GM12878 (cell line): ENCODE results near the gene HMGB2. TPM values are rescaled to one million over a fixed set of nuclear protein-coding genes. Genes with fewer than 3 reads are reported as not detected.

ENCODE experiments used
- ATAC-seq: fragments of 200-7000 bp; cut with Tn5 transposase; 3 replicates; pipeline ENCODE4 v1.9.1; 2020; ENCODE audit warnings: mild to moderate bottlenecking, moderate library complexity
- BruUV-seq: library from RNA; stranded (reverse); fragments of 400-500 nt; replicated peaks from 2 replicates; lab custom pipeline; 2021; lab: Mats Ljungman, UMichigan
- CTCF ChIA-PET: fragments of 300-600 bp; sonication (Branson Sonifier 250); formaldehyde crosslinking; extraction: SDS; loops from one replicate; lab custom pipeline; 2021; ENCODE audit warnings: inconsistent platforms; lab: Yijun Ruan, JAX
- POLR2A ChIA-PET: fragments of 350-600 bp; formaldehyde crosslinking; extraction: SDS; loops from one replicate; lab custom pipeline; 2021; ENCODE audit warnings: inconsistent platforms; lab: Charles Lee
- RAD21 ChIA-PET: fragments of 300-600 bp; sonication (Branson Sonifier 250); formaldehyde crosslinking; loops from one replicate; lab custom pipeline; 2023; ENCODE audit warnings: antibody characterized with exemption; ENCODE audit not compliant: unreplicated experiment; lab: Charles Lee
- SMC1A ChIA-PET: fragments of 300-600 bp; sonication (Branson Sonifier 250); formaldehyde crosslinking; loops from one replicate; lab custom pipeline; 2023; ENCODE audit not compliant: unreplicated experiment, uncharacterized antibody; lab: Charles Lee
- DNase-seq: peaks from one replicate; pipeline ENCODE4 v3.0.0-alpha.2; 2011; ENCODE audit warnings: low read depth, low spot score
- FAIRE-seq: peaks from 3 replicates; lab custom pipeline; 2011; peaks lifted over from hg19 to GRCh38; lab: Jason Lieb, UNC
- H2AFZ ChIP-seq: 2 replicates; pipeline ENCODE4 v1.6.0; 2011; ENCODE audit warnings: low read depth, low read length, control low read depth; ENCODE audit not compliant: control insufficient read depth
- H3K27ac ChIP-seq: 2 replicates; pipeline ENCODE4 v1.5.1; 2011; ENCODE audit warnings: control low read depth; ENCODE audit not compliant: control insufficient read depth, insufficient read depth
- H3K27me3 ChIP-seq, 2 experiments: replicated peaks in 1 of 2; 2 replicates each; pipeline versions ENCODE4 v1.6.0 to v1.6.1; 2011; ENCODE audit warnings: low read length in 1 of 2; ENCODE audit not compliant: control insufficient read depth in 2 of 2, insufficient read depth in 2 of 2
- H3K36me3 ChIP-seq, 2 experiments: 2 replicates each; pipeline ENCODE4 v1.5.1; 2011; ENCODE audit warnings: low read length in 1 of 2; ENCODE audit not compliant: control insufficient read depth in 2 of 2, insufficient read depth in 2 of 2
- H3K4me1 ChIP-seq: 2 replicates; pipeline ENCODE4 v1.6.1; 2011; ENCODE audit warnings: mild to moderate bottlenecking, low read length, moderate library complexity, mixed read lengths; ENCODE audit not compliant: control insufficient read depth, insufficient read depth
- H3K4me2 ChIP-seq: 2 replicates; pipeline ENCODE4 v1.6.0; 2011; ENCODE audit warnings: control low read depth; ENCODE audit not compliant: control insufficient read depth, insufficient read depth
- H3K4me3 ChIP-seq: fragments of 200-600 bp; sonication (generic); 2 replicates; pipeline ENCODE4 v1.5.1; 2016
- H3K79me2 ChIP-seq: 2 replicates; pipeline ENCODE4 v1.6.0; 2011; ENCODE audit warnings: low read length; ENCODE audit not compliant: control insufficient read depth, insufficient read depth
- H3K9ac ChIP-seq: 2 replicates; pipeline ENCODE4 v1.8.0; 2011; ENCODE audit warnings: low read length, control low read depth, mixed read lengths; ENCODE audit not compliant: control insufficient read depth, insufficient read depth
- H3K9me3 ChIP-seq: replicated peaks from 3 replicates; pipeline ENCODE4 v1.5.1; 2011; ENCODE audit warnings: mild to moderate bottlenecking, low read length; ENCODE audit not compliant: control insufficient read depth, insufficient read depth
- H4K20me1 ChIP-seq: 2 replicates; pipeline ENCODE4 v1.6.0; 2011; ENCODE audit not compliant: control insufficient read depth, insufficient read depth
- BHLHE40 ChIP-seq, 2 experiments: fragments of 450-650 bp in 1 of 2; IDR thresholded peaks; 2 replicates each; pipeline ENCODE4 v1.6.1; 2011 to 2017; ENCODE audit warnings: low read depth in 2 of 2, borderline replicate concordance in 1 of 2, improper control_type of control experiment in 1 of 2, low read length in 1 of 2, mild to moderate bottlenecking in 1 of 2
- CHD4 ChIP-seq: fragments of 200-600 bp; sonication (generic); IDR thresholded peaks from 2 replicates; pipeline ENCODE4 v1.6.1; 2016; ENCODE audit warnings: mild to moderate bottlenecking
- DPF2 ChIP-seq: fragments of 450-650 bp; IDR thresholded peaks from 2 replicates; pipeline ENCODE4 v1.6.1; 2017; ENCODE audit warnings: mild to moderate bottlenecking
- HDGF ChIP-seq: fragments of 450-650 bp; IDR thresholded peaks from 2 replicates; pipeline ENCODE4 v1.6.1; 2016; ENCODE audit warnings: antibody characterized with exemption
- KAT2A ChIP-seq: conservative IDR thresholded peaks from 2 replicates; pipeline ENCODE4 v1.6.1; 2011; ENCODE audit warnings: low read depth, low read length; ENCODE audit not compliant: control insufficient read depth
- MEF2B ChIP-seq: fragments of 450-650 bp; IDR thresholded peaks from 2 replicates; pipeline ENCODE4 v1.6.1; 2018; ENCODE audit warnings: mild to moderate bottlenecking, moderate library complexity; ENCODE audit not compliant: partially characterized antibody, poor library complexity, severe bottlenecking
- NBN ChIP-seq: fragments of 450-650 bp; IDR thresholded peaks from 2 replicates; pipeline ENCODE4 v1.6.1; 2016
- NFYB ChIP-seq: IDR thresholded peaks from 2 replicates; pipeline ENCODE4 v1.6.1; 2011; ENCODE audit warnings: low read depth, mild to moderate bottlenecking, low read length, improper control_type of control experiment, moderate library complexity; ENCODE audit not compliant: insufficient read depth
- POLR2AphosphoS5 ChIP-seq: IDR thresholded peaks from 2 replicates; pipeline ENCODE4 v1.6.1; 2011; ENCODE audit warnings: mild to moderate bottlenecking, low read length, inconsistent platforms
- POU2F2 ChIP-seq: IDR thresholded peaks from 3 replicates; pipeline ENCODE4 v1.6.1; 2011; ENCODE audit warnings: low read depth, mild to moderate bottlenecking, low read length, borderline replicate concordance
- SMC3 ChIP-seq: IDR thresholded peaks from 2 replicates; pipeline ENCODE4 v1.6.1; 2011; ENCODE audit warnings: low read length, improper control_type of control experiment, borderline replicate concordance
- SUPT20H ChIP-seq: IDR thresholded peaks from 2 replicates; pipeline ENCODE4 v1.6.1; 2011; ENCODE audit warnings: low read depth, mild to moderate bottlenecking, low read length, moderate library complexity, borderline replicate concordance; ENCODE audit not compliant: control insufficient read depth
- USF1 ChIP-seq: IDR thresholded peaks from 2 replicates; pipeline ENCODE4 v1.6.1; 2011; ENCODE audit warnings: borderline replicate concordance, low read depth, mild to moderate bottlenecking, moderate library complexity, mixed read lengths, low read length; ENCODE audit not compliant: insufficient read depth; ENCODE audit errors: extremely low read length
- YY1 ChIP-seq: IDR thresholded peaks from 2 replicates; pipeline ENCODE4 v1.6.1; 2011; ENCODE audit warnings: low read depth, mild to moderate bottlenecking, low read length
- ZSCAN29 ChIP-seq: fragments of 450-650 bp; IDR thresholded peaks from 2 replicates; pipeline ENCODE4 v1.6.1; 2017; ENCODE audit warnings: mild to moderate bottlenecking, moderate library complexity
- WGBS: methylation state at CpG from one replicate; pipeline ENCODE4 v1.1.6; 2016; ENCODE audit warnings: low lambda C conversion rate; ENCODE audit not compliant: insufficient replicate concordance, insufficient coverage; ENCODE audit errors: missing lambda C conversion rate; 5-methylcytosine and 5-hydroxymethylcytosine counted together
- in situ Hi-C: fragments of 300-500 bp; cut with MboI; formaldehyde crosslinking; loops from 9 replicates; pipeline ENCODE4 v1.14.3; 2018; ENCODE audit warnings: mixed read lengths
- intact Hi-C: fragments of 100-400 bp; cut with micrococcal nuclease; formaldehyde crosslinking; loops from one replicate; pipeline ENCODE4 v1.14.2; 2022; ENCODE audit not compliant: unreplicated experiment
- polyA plus RNA-seq, 11 experiments: library from polyadenylated mRNA; depleted of rRNA in 4 of 11; unstranded in 6 of 11; stranded (reverse) in 5 of 11; fragments of >200 nt; fragmentation: Nextera tagmentation in 4 of 11; fragmentation: Illumina TruSeq in 1 of 11; extraction: Ambion mirVana in 4 of 11; extraction: Trizol in 1 of 11; gene quantifications; 1 replicate in 1 of 11; 2 replicates in 10 of 11; pipeline versions ENCODE4 v1.2.1 to v1.2.3, GENCODE V29; 2011 to 2016; ENCODE audit warnings: inconsistent platforms in 2 of 11, missing spikeins in 2 of 11, low read depth in 1 of 11
- total RNA-seq, 4 experiments: library from RNA; depleted of rRNA in 3 of 4; stranded (reverse); fragments of >200 nt in 3 of 4; fragmentation: Illumina TruSeq in 1 of 4; extraction: Trizol in 1 of 4; gene quantifications; 2 replicates each; pipeline versions ENCODE4 v1.2.1 to v1.2.3, GENCODE V29; 2013 to 2021
- TF ChIP-seq, protein P1 (sequence below): fragments of 450-650 bp; IDR thresholded peaks from 2 replicates; pipeline ENCODE4 v1.6.1; 2017; ENCODE audit warnings: mild to moderate bottlenecking

HMGB2 gene
- total and polyA plus RNA-seq, 10 of the 15 experiments (the other 5 are each of a cell fraction or from before 2014, with no cell fraction given), result 260 to 961 (median 668) TPM

DNA sequence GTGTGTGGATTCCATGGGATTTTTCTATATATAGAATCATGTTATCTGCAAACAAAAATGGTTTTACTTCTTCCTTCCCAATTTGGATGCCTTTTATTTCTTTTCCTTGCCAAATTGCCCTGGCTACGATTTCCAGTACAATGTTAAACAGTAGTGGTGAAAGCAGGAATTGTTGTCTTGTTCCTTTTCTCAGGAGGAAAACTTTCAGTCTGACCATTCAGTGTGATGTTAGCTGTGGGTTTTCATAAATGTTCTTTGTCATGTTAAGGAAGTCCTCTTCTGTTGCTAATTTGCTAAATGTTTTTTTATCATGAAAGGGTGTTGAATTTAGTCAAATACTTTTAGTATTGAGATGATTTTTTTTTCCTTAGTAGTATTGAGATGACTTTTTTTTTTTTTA is 47.5 kb upstream of the HMGB2 start:
- no peak overlapping the region for H2AFZ ChIP-seq
- no peaks in the 10 kb centered on the region for H3K36me3 ChIP-seq
- H3K27me3 ChIP-seq, result no peaks in the 10 kb centered on the region
- no peak overlapping the region for H3K4me3 ChIP-seq
- BruUV-seq, result no TSS peak
- H4K20me1 ChIP-seq, result no peaks in the 10 kb centered on the region
- intact Hi-C loops (no loop called here), in situ Hi-C loops (no loop called here)
- no peaks in the 10 kb centered on the region; the same call in 1 of the 2 replicates for H3K79me2 ChIP-seq
- RAD21 ChIA-PET, result no interaction called here
- CTCF ChIA-PET, result interaction anchor here (1.0 kb wide), 1 partner anchor 39 kb away, joined by 3 read pairs; no protein-coding TSS in a partner anchor
- TF ChIP-seq SMC3 (no peak), YY1 (no peak)
- SMC1A ChIA-PET, result no interaction called here
- no peak overlapping the region for H3K4me2 ChIP-seq
- H3K4me1 ChIP-seq, result no peaks in the 10 kb centered on the region
- H3K27ac ChIP-seq, result no peak overlapping the region
- no peak for ATAC-seq
- whole genome bisulfite sequencing, result 95% methylated on average over 1 of the region's 1 CpG
- H3K9ac ChIP-seq, result no peak overlapping the region
- H3K9me3 ChIP-seq, result no peaks in the 10 kb centered on the region
- POLR2A ChIA-PET, result interaction anchor here (1.1 to 1.6 kb wide), 2 partner anchors 30 to 47 kb away, joined by 4 read pairs; partner anchors contain the start of gene HMGB2
- no peak for FAIRE-seq
- DNase-seq, result no peak

- H3K27ac ChIP-seq, result no peak overlapping the region
- H3K36me3 ChIP-seq, result no peaks in the 10 kb centered on the region
- no peak overlapping the region; the same call in 1 of the 2 replicates for H2AFZ ChIP-seq
- ChIA-PET POLR2A (interaction anchor here (1.1 kb wide), 1 partner anchor 30 kb away, joined by 4 read pairs; no protein-coding TSS in a partner anchor), SMC1A (no interaction called here), RAD21 (no interaction called here), CTCF (interaction anchor here (1.0 kb wide), 1 partner anchor 40 kb away, joined by 3 read pairs; no protein-coding TSS in a partner anchor)
- H3K4me3 ChIP-seq, result no peak overlapping the region
- H3K9ac ChIP-seq, result no peak overlapping the region
- no peaks in the 10 kb centered on the region for H3K4me1 ChIP-seq
- no peak overlapping the region for H3K4me2 ChIP-seq
- FAIRE-seq (no peak), DNase-seq (no peak), ATAC-seq (peak; percentile 57)
- peaks cover under 1% of the 10 kb centered on the region; the same call in 1 of the 2 replicates for H3K79me2 ChIP-seq
- H3K9me3 ChIP-seq, result no peaks in the 10 kb centered on the region
- H3K27me3 ChIP-seq, result no peaks in the 10 kb centered on the region
- intact Hi-C loops, result no loop called here
- in situ Hi-C loops, result no loop called here
- no TSS peak for BruUV-seq
- H4K20me1 ChIP-seq, result no peaks in the 10 kb centered on the region
- no peak for TF ChIP-seq USF1
- no peak for TF ChIP-seq SUPT20H
- TF ChIP-seq, protein P1, sequence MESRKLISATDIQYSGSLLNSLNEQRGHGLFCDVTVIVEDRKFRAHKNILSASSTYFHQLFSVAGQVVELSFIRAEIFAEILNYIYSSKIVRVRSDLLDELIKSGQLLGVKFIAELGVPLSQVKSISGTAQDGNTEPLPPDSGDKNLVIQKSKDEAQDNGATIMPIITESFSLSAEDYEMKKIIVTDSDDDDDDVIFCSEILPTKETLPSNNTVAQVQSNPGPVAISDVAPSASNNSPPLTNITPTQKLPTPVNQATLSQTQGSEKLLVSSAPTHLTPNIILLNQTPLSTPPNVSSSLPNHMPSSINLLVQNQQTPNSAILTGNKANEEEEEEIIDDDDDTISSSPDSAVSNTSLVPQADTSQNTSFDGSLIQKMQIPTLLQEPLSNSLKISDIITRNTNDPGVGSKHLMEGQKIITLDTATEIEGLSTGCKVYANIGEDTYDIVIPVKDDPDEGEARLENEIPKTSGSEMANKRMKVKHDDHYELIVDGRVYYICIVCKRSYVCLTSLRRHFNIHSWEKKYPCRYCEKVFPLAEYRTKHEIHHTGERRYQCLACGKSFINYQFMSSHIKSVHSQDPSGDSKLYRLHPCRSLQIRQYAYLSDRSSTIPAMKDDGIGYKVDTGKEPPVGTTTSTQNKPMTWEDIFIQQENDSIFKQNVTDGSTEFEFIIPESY, result no peak
- TF ChIP-seq HDGF, result no peak
- TF ChIP-seq POLR2AphosphoS5, result no peak
- TF ChIP-seq NFYB, result no peak
- TF ChIP-seq ZSCAN29, result no peak
- TF ChIP-seq KAT2A, result no peak
- TF ChIP-seq POU2F2, result no peak
- TF ChIP-seq BHLHE40 (IDR thresholded peaks at IDR 0.05; ENCODE audit: borderline replicate concordance in 1 of 2, low read depth in 2 of 2, low read length in 1 of 2), result no peak
- no peak for TF ChIP-seq CHD4
- TF ChIP-seq MEF2B, result no peak
- no peak for TF ChIP-seq DPF2
- TF ChIP-seq NBN, result no peak
Observed at GRCh38 chr4:173380987-173381386, 46.8 kb upstream of the HMGB2 start.
